ENCODE results near the gene THOC3. TPM values are rescaled to one million over a fixed set of nuclear protein-coding genes. Genes with fewer than 3 reads are reported as not detected.
"Not testable (repeated sequence)": the region's sequence is repeated elsewhere in the genome, so short reads cannot be mapped to it uniquely, and the experiment has no call there.

The THOC3 gene
- total RNA-seq, 1 experiment from 2014 or later, result 88.3 TPM

- DNase-seq (ENCODE audit: low read depth), result not testable (repeated sequence)
Observed at GRCh38 chr5:175943253-175943652, 24.9 kb downstream of the THOC3 start.

GRCh38 chr5:175940632-175941031, 27.5 kb downstream of the THOC3 start:
- not testable (repeated sequence) for DNase-seq (ENCODE audit: low read depth)

- not testable (repeated sequence) for DNase-seq (ENCODE audit: low read depth)
Observed at GRCh38 chr5:175938489-175938888, 29.6 kb downstream of the THOC3 start.

- DNase-seq (ENCODE audit: low read depth), result not testable (repeated sequence)
Observed at GRCh38 chr5:175928752-175929151, 39.4 kb downstream of the THOC3 start.

GRCh38 chr5:175925106-175925505, 43.0 kb downstream of the THOC3 start:
- not testable (repeated sequence) for DNase-seq (ENCODE audit: low read depth)

GRCh38 chr5:175922192-175922885, 45.8 kb downstream of the THOC3 start:
- DNase-seq (ENCODE audit: low read depth), result peak; percentile 97

GRCh38 chr5:175921061-175921730, 46.9 kb downstream of the THOC3 start:
- no peak for DNase-seq (ENCODE audit: low read depth)

- DNase-seq (ENCODE audit: low read depth), result peak; percentile 68
Observed at GRCh38 chr5:175920231-175920811, 47.8 kb downstream of the THOC3 start.

- not testable (repeated sequence) for DNase-seq (ENCODE audit: low read depth)
Observed at GRCh38 chr5:175915066-175916037, 52.8 kb downstream of the THOC3 start.

GRCh38 chr5:175913835-175914672, 54.1 kb downstream of the THOC3 start:
- DNase-seq (ENCODE audit: low read depth), result not testable (repeated sequence)

- not testable (repeated sequence) for DNase-seq (ENCODE audit: low read depth)
Observed at GRCh38 chr5:175910072-175910471, 58.0 kb downstream of the THOC3 start.

Other genes with a start within 250 kb of the THOC3 start
- not detected in 2 replicates for gene CPLX2, start 96.7 kb downstream of the THOC3 start, total RNA-seq (2014; rRNA removed)